K562 (cell line): ENCODE results near the gene GP1BA. TPM values are rescaled to one million over a fixed set of nuclear protein-coding genes. Genes with fewer than 3 reads are reported as not detected.

Experiments
- E2F6 ChIP-seq, 2 experiments: IDR thresholded peaks; 2 replicates each; pipeline ENCODE4 v1.6.1; 2011; ENCODE audit warnings: borderline replicate concordance in 1 of 2, control low read depth in 1 of 2, low read depth in 1 of 2, low read length in 1 of 2, mild to moderate bottlenecking in 1 of 2, mixed read lengths in 1 of 2, moderate library complexity in 1 of 2; ENCODE audit not compliant: insufficient read depth in 1 of 2, insufficient read length in 1 of 2, poor library complexity in 1 of 2, severe bottlenecking in 1 of 2; ENCODE audit errors: extremely low read depth in 1 of 2
- PHF8 ChIP-seq: fragments of 200-600 bp; sonication (generic); IDR thresholded peaks from 2 replicates; pipeline ENCODE4 v1.6.1; 2012; ENCODE audit warnings: mixed run types, mild to moderate bottlenecking, inconsistent platforms, low read length, moderate library complexity, borderline replicate concordance
- PTRF ChIP-seq: fragments of 450-650 bp; IDR thresholded peaks from 2 replicates; pipeline ENCODE4 v1.6.1; 2016; ENCODE audit warnings: mild to moderate bottlenecking, missing genetic modification characterization, missing compliant biosample characterization
- TAF7 ChIP-seq: fragments of 450-650 bp; IDR thresholded peaks from 2 replicates; pipeline ENCODE4 v1.6.1; 2016; ENCODE audit warnings: missing genetic modification characterization, missing compliant biosample characterization
- ZNF436 ChIP-seq: fragments of 250-450, 450-650 bp; sonication (Bioruptor Pico); formaldehyde crosslinking; IDR thresholded peaks from 2 replicates; pipeline ENCODE4 v1.7.0; 2020; ENCODE audit warnings: mild to moderate bottlenecking
- polyA plus RNA-seq, 8 experiments: library from polyadenylated mRNA; depleted of rRNA in 4 of 8; stranded (reverse) in 5 of 8; unstranded in 3 of 8; fragments of >200 nt; fragmentation: Nextera tagmentation in 2 of 8; fragmentation: Illumina TruSeq in 1 of 8; extraction: Ambion mirVana in 2 of 8; extraction: Trizol in 1 of 8; gene quantifications; 2 replicates each; pipeline versions ENCODE4 v1.2.1 to v1.2.3, GENCODE V29; 2011 to 2014; ENCODE audit warnings: inconsistent platforms in 1 of 8, missing spikeins in 1 of 8
- total RNA-seq, 7 experiments: library from RNA; depleted of rRNA in 6 of 7; stranded (reverse); fragments of >200 nt in 6 of 7; fragmentation: Illumina TruSeq in 2 of 7; extraction: Trizol in 2 of 7; gene quantifications; 2 replicates each; pipeline versions ENCODE4 v1.2.1 to v1.2.3, GENCODE V29; 2011 to 2021; ENCODE audit warnings: low replicate concordance in 1 of 7
- TF ChIP-seq, protein P1 (sequence below): fragments of 450-650 bp; conservative IDR thresholded peaks from 2 replicates; pipeline ENCODE4 v1.6.1; 2016; ENCODE audit warnings: missing genetic modification characterization, low read depth, mild to moderate bottlenecking, missing compliant biosample characterization, moderate library complexity
- TF ChIP-seq, protein P2 (sequence below): fragments of 450-650 bp; formaldehyde crosslinking; IDR thresholded peaks from 2 replicates; pipeline ENCODE4 v1.4.0; 2020; ENCODE audit warnings: mild to moderate bottlenecking, moderate library complexity
- TF ChIP-seq, protein P3 (sequence below), 2 experiments: fragments of 200-800 bp in 1 of 2; sonication (Bioruptor generic) in 1 of 2; sonication (generic) in 1 of 2; formaldehyde crosslinking in 1 of 2; IDR thresholded peaks in 1 of 2; conservative IDR thresholded peaks in 1 of 2; 2 replicates each; pipeline versions ENCODE4 v1.5.0 to v1.6.1; 2016 to 2020; ENCODE audit warnings: missing compliant biosample characterization in 1 of 2, missing genetic modification characterization in 1 of 2, missing genetic modification reagents in 1 of 2
- TF ChIP-seq, protein P4 (sequence below): fragments of 450-650 bp; formaldehyde crosslinking; IDR thresholded peaks from 2 replicates; pipeline ENCODE4 v1.4.0; 2020; ENCODE audit warnings: mild to moderate bottlenecking
- TF ChIP-seq, protein P5 (sequence below): fragments of 450-650 bp; IDR thresholded peaks from 2 replicates; pipeline ENCODE4 v1.6.1; 2016; ENCODE audit warnings: low read depth

GP1BA gene
- total and polyA plus RNA-seq, 9 of the 15 experiments (the other 6 are each of a cell fraction or from before 2014, with no cell fraction given), result 0.01 TPM; not detected in 8

- TF ChIP-seq, protein P1, sequence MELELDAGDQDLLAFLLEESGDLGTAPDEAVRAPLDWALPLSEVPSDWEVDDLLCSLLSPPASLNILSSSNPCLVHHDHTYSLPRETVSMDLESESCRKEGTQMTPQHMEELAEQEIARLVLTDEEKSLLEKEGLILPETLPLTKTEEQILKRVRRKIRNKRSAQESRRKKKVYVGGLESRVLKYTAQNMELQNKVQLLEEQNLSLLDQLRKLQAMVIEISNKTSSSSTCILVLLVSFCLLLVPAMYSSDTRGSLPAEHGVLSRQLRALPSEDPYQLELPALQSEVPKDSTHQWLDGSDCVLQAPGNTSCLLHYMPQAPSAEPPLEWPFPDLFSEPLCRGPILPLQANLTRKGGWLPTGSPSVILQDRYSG (tag), result no peak
- TF ChIP-seq, protein P2, sequence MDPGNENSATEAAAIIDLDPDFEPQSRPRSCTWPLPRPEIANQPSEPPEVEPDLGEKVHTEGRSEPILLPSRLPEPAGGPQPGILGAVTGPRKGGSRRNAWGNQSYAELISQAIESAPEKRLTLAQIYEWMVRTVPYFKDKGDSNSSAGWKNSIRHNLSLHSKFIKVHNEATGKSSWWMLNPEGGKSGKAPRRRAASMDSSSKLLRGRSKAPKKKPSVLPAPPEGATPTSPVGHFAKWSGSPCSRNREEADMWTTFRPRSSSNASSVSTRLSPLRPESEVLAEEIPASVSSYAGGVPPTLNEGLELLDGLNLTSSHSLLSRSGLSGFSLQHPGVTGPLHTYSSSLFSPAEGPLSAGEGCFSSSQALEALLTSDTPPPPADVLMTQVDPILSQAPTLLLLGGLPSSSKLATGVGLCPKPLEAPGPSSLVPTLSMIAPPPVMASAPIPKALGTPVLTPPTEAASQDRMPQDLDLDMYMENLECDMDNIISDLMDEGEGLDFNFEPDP (CRISPR knock-in tag), result no peak
- TF ChIP-seq, protein P3, sequence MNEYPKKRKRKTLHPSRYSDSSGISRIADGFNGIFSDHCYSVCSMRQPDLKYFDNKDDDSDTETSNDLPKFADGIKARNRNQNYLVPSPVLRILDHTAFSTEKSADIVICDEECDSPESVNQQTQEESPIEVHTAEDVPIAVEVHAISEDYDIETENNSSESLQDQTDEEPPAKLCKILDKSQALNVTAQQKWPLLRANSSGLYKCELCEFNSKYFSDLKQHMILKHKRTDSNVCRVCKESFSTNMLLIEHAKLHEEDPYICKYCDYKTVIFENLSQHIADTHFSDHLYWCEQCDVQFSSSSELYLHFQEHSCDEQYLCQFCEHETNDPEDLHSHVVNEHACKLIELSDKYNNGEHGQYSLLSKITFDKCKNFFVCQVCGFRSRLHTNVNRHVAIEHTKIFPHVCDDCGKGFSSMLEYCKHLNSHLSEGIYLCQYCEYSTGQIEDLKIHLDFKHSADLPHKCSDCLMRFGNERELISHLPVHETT (CRISPR knock-in tag; conservative IDR thresholded peaks at IDR 0.05 in 1 of 2, IDR thresholded peaks at IDR 0.05 in 1 of 2), result no peak
- TF ChIP-seq E2F6 (IDR thresholded peaks at IDR 0.05; ENCODE audit: borderline replicate concordance in 1 of 2, extremely low read depth in 1 of 2, insufficient read depth in 1 of 2, insufficient read length in 1 of 2, low read depth in 1 of 2, low read length in 1 of 2, poor library complexity in 1 of 2, severe bottlenecking in 1 of 2) (peak in 1 of 2 experiments; percentile 72), PTRF (no peak), ZNF436 (CRISPR knock-in tag) (no peak), TAF7 (peak; percentile 8; the same call in 1 of the 2 replicates), PHF8 (peak; percentile 45; the same call in 1 of the 2 replicates)
- TF ChIP-seq, protein P4, sequence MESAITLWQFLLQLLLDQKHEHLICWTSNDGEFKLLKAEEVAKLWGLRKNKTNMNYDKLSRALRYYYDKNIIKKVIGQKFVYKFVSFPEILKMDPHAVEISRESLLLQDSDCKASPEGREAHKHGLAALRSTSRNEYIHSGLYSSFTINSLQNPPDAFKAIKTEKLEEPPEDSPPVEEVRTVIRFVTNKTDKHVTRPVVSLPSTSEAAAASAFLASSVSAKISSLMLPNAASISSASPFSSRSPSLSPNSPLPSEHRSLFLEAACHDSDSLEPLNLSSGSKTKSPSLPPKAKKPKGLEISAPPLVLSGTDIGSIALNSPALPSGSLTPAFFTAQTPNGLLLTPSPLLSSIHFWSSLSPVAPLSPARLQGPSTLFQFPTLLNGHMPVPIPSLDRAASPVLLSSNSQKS (CRISPR knock-in tag), result no peak
- TF ChIP-seq, protein P5, sequence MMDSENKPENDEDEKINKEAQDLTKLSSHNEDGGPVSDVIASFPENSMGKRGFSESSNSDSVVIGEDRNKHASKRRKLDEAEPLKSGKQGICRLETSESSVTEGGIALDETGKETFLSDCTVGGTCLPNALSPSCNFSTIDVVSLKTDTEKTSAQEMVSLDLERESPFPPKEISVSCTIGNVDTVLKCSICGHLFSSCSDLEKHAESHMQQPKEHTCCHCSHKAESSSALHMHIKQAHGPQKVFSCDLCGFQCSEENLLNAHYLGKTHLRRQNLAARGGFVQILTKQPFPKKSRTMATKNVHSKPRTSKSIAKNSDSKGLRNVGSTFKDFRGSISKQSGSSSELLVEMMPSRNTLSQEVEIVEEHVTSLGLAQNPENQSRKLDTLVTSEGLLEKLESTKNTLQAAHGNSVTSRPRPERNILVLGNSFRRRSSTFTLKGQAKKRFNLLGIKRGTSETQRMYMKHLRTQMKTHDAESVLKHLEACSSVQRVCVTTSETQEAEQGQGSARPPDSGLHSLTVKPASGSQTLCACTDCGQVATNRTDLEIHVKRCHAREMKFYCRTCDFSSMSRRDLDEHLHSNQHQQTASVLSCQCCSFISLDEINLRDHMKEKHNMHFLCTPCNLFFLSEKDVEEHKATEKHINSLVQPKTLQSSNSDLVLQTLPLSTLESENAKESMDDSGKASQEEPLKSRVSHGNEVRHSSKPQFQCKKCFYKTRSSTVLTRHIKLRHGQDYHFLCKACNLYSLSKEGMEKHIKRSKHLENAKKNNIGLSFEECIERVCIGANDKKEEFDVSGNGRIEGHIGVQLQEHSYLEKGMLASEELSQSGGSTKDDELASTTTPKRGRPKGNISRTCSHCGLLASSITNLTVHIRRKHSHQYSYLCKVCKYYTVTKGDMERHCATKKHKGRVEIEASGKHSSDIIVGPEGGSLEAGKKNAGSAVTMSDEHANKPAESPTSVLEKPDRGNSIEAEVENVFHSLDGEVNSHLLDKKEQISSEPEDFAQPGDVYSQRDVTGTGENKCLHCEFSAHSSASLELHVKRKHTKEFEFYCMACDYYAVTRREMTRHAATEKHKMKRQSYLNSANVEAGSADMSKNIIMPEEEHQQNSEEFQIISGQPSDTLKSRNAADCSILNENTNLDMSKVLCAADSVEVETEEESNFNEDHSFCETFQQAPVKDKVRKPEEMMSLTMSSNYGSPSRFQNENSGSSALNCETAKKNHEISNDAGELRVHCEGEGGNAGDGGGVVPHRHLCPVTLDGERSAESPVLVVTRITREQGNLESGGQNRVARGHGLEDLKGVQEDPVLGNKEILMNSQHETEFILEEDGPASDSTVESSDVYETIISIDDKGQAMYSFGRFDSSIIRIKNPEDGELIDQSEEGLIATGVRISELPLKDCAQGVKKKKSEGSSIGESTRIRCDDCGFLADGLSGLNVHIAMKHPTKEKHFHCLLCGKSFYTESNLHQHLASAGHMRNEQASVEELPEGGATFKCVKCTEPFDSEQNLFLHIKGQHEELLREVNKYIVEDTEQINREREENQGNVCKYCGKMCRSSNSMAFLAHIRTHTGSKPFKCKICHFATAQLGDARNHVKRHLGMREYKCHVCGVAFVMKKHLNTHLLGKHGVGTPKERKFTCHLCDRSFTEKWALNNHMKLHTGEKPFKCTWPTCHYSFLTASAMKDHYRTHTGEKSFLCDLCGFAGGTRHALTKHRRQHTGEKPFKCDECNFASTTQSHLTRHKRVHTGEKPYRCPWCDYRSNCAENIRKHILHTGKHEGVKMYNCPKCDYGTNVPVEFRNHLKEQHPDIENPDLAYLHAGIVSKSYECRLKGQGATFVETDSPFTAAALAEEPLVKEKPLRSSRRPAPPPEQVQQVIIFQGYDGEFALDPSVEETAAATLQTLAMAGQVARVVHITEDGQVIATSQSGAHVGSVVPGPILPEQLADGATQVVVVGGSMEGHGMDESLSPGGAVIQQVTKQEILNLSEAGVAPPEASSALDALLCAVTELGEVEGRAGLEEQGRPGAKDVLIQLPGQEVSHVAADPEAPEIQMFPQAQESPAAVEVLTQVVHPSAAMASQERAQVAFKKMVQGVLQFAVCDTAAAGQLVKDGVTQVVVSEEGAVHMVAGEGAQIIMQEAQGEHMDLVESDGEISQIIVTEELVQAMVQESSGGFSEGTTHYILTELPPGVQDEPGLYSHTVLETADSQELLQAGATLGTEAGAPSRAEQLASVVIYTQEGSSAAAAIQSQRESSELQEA, result no peak
These were observed 34.9 kb downstream of the GP1BA start (continued) for GRCh38 chr17:4966844-4967538.
